Activated CD4-positive, CD25-positive, alpha-beta regulatory T cell treated with anti-CD3 and anti-CD28 coated beads, Interleukin-2, amount 50 U/mL, for 24 hours (primary cell): ENCODE data around the gene POMT1.

Source experiments
- ATAC-seq, 2 donors: fragments of 150-1000 bp; cut with Tn5 transposase; one replicate each; pipeline ENCODE4 v1.10.0; 2021; ENCODE audit warnings: mild to moderate bottlenecking in 1 of 2, moderate library complexity in 1 of 2

POMT1 gene

GRCh38 chr9:131557855-131558548 is 55.3 kb downstream of the POMT1 start:
- no peak for ATAC-seq

DNA sequence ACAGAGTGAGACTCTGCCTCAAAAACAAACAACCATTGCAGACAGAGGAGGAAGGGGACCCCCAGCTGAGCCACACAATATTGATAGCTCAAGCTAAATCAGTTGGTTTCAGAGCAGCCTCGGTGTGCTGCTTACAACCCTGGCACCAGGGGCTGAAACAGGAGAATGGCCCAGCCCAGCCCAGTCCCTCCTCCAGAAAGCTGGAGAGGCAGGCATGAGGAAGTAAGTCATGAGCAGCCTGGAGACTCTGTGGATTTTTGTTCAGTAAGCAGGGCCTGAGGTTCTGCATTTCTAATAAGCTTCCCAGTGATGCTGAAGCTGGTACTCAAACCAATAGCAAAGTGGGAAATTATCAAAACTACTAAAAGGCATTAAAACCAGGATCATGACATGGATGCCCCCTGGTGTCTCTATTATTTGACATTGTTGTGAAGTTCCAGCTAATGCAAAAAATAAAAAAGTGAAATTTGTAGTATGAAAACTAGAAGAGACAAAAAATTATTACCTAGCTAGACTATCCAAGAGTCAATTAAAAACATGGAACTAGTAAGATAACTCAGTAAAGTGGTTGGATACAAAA is 56.8 kb downstream of the POMT1 start:
- ATAC-seq, result no peak

- ATAC-seq, result no peak
Observed at GRCh38 chr9:131562032-131562959, 59.6 kb downstream of the POMT1 start.

DNA sequence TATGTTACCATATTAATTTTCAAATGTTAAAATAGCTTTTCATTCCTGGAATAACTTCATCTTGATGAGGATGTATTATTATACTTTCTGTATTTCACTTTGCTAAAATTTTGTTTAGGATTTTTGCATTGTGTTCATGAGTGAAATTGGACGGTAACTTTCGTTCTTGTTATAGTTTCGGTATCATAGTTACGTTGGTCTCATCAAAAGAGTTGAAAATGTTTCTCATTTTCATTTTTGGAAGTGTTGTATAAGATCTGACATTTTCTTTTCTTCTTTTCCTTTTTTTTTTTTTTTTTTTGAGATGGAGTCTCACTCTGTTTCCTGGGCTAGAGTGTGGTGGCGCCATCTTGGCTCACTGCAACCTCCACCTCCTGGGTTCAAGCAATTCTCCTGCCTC is 62.7 kb downstream of the POMT1 start:
- ATAC-seq, result peak; percentile 51 to 69

DNA sequence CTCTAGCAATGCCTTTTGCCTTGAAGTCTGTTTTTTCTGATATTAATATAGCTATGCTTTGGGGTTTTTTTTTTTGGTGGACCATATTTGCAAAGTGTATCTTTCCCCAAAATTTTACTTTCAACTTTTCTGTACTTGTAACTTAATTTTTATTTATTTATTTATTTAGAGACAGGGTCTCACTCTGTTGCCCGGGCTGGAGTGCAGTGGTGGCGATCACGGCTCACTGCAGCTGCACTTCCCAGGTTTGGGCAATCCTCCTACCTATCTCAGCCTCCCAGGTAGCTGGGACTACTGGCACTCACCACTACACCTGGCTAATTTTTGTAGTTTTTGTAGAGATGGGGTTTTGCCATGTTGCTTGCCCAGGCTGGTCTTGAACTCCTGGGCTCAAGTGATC is 63.4 kb downstream of the POMT1 start:
- ATAC-seq, result no peak

DNA sequence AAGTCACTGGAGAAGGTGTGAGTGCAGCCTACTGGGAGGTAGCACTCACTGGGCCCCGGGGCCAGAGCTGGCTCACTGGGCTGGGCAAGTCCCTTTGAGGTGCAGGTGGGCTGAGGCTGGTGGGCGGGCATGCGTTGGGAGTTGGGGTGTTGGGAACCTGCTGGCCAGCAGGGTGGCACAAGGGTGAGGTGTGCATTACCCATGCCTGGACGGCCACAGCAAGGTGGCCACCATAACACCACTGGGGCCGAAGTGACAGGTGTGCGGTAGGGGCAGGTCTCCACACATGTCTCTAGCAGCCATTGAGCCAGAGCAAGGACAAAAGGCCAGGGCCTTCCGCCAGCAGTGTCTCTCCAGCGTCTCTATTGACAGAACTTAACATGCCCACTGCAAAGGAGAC is 65.2 kb downstream of the POMT1 start:
- ATAC-seq, result no peak
